CD4-positive, alpha-beta T cell (primary cell): ENCODE data around the gene COL7A1. TPM values are rescaled to one million over a fixed set of nuclear protein-coding genes. Genes with fewer than 3 reads are reported as not detected.

Experiments used
- ATAC-seq: fragments of 200-7000 bp; cut with Tn5 transposase; one replicate; pipeline ENCODE4 v1.10.0; 2022; ENCODE audit warnings: mild to moderate bottlenecking; ENCODE audit not compliant: poor library complexity
- CTCF ChIA-PET: fragments of 350-600 bp; sonication (Branson Sonifier 250); formaldehyde crosslinking; loops from one replicate; lab custom pipeline; 2021; ENCODE audit warnings: antibody characterized with exemption, inconsistent platforms; lab: Charles Lee
- POLR2A ChIA-PET: fragments of 350-600 bp; sonication (Branson Sonifier 250); formaldehyde crosslinking; loops from one replicate; lab custom pipeline; 2021; ENCODE audit warnings: antibody characterized with exemption, inconsistent platforms; lab: Charles Lee
- DNase-seq, 14 experiments: peaks; one replicate each; pipeline ENCODE4 v3.0.0-alpha.2; 2013 to 2020; ENCODE audit warnings: mixed read lengths in 2 of 14
- H3K27ac ChIP-seq, 2 donors: one replicate each; pipeline versions ENCODE4 v1.5.1 to v1.7.0; 2013; ENCODE audit warnings: low read length in 2 of 2, low read depth in 1 of 2, mild to moderate bottlenecking in 1 of 2
- H3K27me3 ChIP-seq, 2 experiments: 1 replicate in 1 of 2; 2 replicates in 1 of 2; pipeline versions ENCODE4 v1.6.1 to v1.7.0; 2013; ENCODE audit warnings: low read length in 2 of 2, control low read depth in 1 of 2, mild to moderate bottlenecking in 1 of 2, moderate library complexity in 1 of 2; ENCODE audit not compliant: insufficient read depth in 2 of 2, control insufficient read depth in 1 of 2
- H3K36me3 ChIP-seq: one replicate; pipeline ENCODE4 v1.6.1; 2013; ENCODE audit warnings: low read length, control low read depth; ENCODE audit not compliant: insufficient read depth
- H3K4me1 ChIP-seq: one replicate; pipeline ENCODE4 v1.6.1; 2013; ENCODE audit warnings: low read length, control low read depth; ENCODE audit not compliant: insufficient read depth
- H3K4me3 ChIP-seq: one replicate; pipeline ENCODE4 v1.5.1; 2013; ENCODE audit warnings: mild to moderate bottlenecking, low read length, moderate library complexity
- H3K9me3 ChIP-seq, 2 experiments: 1 replicate in 1 of 2; 2 replicates in 1 of 2; pipeline versions ENCODE4 v1.6.1 to v1.7.0; 2013; ENCODE audit warnings: low read length in 2 of 2, mild to moderate bottlenecking in 2 of 2, control low read depth in 1 of 2, moderate library complexity in 1 of 2; ENCODE audit not compliant: control insufficient read depth in 1 of 2, insufficient read depth in 1 of 2
- H3K27ac Mint-ChIP-seq: one replicate; pipeline ENCODE4 v1.8.0; 2020; ENCODE audit warnings: mixed read lengths
- H3K27me3 Mint-ChIP-seq: one replicate; pipeline ENCODE4 v1.8.0; 2021; ENCODE audit warnings: mixed read lengths
- H3K36me3 Mint-ChIP-seq: one replicate; pipeline ENCODE4 v1.8.0; 2021; ENCODE audit warnings: low read depth, mixed read lengths
- H3K4me1 Mint-ChIP-seq: one replicate; pipeline ENCODE4 v1.8.0; 2021; ENCODE audit warnings: low read depth, mixed read lengths
- H3K4me3 Mint-ChIP-seq: one replicate; pipeline ENCODE4 v1.8.0; 2020; ENCODE audit warnings: mild to moderate bottlenecking, mixed read lengths
- H3K9me3 Mint-ChIP-seq: one replicate; pipeline ENCODE4 v1.8.0; 2020; ENCODE audit warnings: mixed read lengths
- CTCF ChIP-seq: fragments of 200-600 bp; IDR thresholded peaks from one replicate; pipeline ENCODE4 v1.8.0; 2022; ENCODE audit warnings: antibody characterized with exemption, mild to moderate bottlenecking
- intact Hi-C, 2 experiments: fragments of 100-400 bp; cut with DNase I in 1 of 2; cut with micrococcal nuclease in 1 of 2; formaldehyde crosslinking; loops; one replicate each; pipeline versions ENCODE4 v1.15.1 to v1.9.0; 2023 to 2025; cut with DNase I, micrococcal nuclease
- total RNA-seq, 174 experiments: library from RNA in 2 of 174; stranded (reverse) in 2 of 174; gene quantifications; one replicate each; pipeline ENCODE4 v1.2.3 and lab custom pipeline; 2021 to 2026

Gene COL7A1
- total RNA-seq, 2 experiments from 2014 or later, result 0.73 to 0.93 TPM

GRCh38 chr3:48521635-48522034 is 73.5 kb downstream of the COL7A1 start:
- H3K9me3 Mint-ChIP-seq, result no peaks in the 10 kb centered on the region
- Histone ChIP-seq H3K4me1 (peaks cover 45% of the 10 kb centered on the region), H3K27me3 (no peaks in the 10 kb centered on the region), H3K27ac (no peak overlapping the region), H3K9me3 (no peaks in the 10 kb centered on the region), H3K4me3 (no peak overlapping the region), H3K36me3 (no peaks in the 10 kb centered on the region)
- TF ChIP-seq CTCF, result no peak
- H3K4me1 Mint-ChIP-seq, result peaks cover 34% of the 10 kb centered on the region
- CTCF ChIA-PET, result no interaction called here
- intact Hi-C loops, result no loop called here
- ATAC-seq, result no peak
- no peak overlapping the region for H3K27ac Mint-ChIP-seq
- H3K36me3 Mint-ChIP-seq, result no peaks in the 10 kb centered on the region
- no peak for DNase-seq
- H3K4me3 Mint-ChIP-seq, result no peak overlapping the region
- no peaks in the 10 kb centered on the region for H3K27me3 Mint-ChIP-seq
- POLR2A ChIA-PET, result no interaction called here

- Mint-ChIP-seq H3K4me3 (no peak overlapping the region), H3K9me3 (no peaks in the 10 kb centered on the region), H3K36me3 (no peaks in the 10 kb centered on the region), H3K4me1 (peaks cover 57% of the 10 kb centered on the region), H3K27ac (peak overlapping the region; percentile 71), H3K27me3 (no peaks in the 10 kb centered on the region)
- intact Hi-C loops, result no loop called here
- ChIA-PET POLR2A (no interaction called here), CTCF (no interaction called here)
- no peak for TF ChIP-seq CTCF
- Histone ChIP-seq H3K4me3 (no peak overlapping the region), H3K27me3 (no peaks in the 10 kb centered on the region), H3K4me1 (peaks cover 69% of the 10 kb centered on the region), H3K27ac (no peak overlapping the region), H3K36me3 (no peaks in the 10 kb centered on the region), H3K9me3 (no peaks in the 10 kb centered on the region)
- no peak for ATAC-seq
- no peak for DNase-seq
Measured at GRCh38 chr3:48519277-48519643, 75.9 kb downstream of the COL7A1 start.

GRCh38 chr3:48518638-48519276 is 76.4 kb downstream of the COL7A1 start:
- peaks cover 74% of the 10 kb centered on the region for H3K4me1 ChIP-seq
- H3K36me3 ChIP-seq, result no peaks in the 10 kb centered on the region
- peak overlapping the region in 1 of 2 donors; percentile 2 for H3K27ac ChIP-seq
- H3K9me3 ChIP-seq, result no peaks in the 10 kb centered on the region
- Mint-ChIP-seq H3K27ac (peak overlapping the region; percentile 71), H3K27me3 (no peaks in the 10 kb centered on the region), H3K4me3 (no peak overlapping the region), H3K4me1 (peaks cover 62% of the 10 kb centered on the region), H3K36me3 (no peaks in the 10 kb centered on the region), H3K9me3 (no peaks in the 10 kb centered on the region)
- CTCF ChIA-PET, result interaction anchor here (1.5 kb wide), 1 partner anchor 83 kb away, joined by 5 read pairs; no protein-coding TSS in a partner anchor
- intact Hi-C loops, result no loop called here
- no peak overlapping the region for H3K4me3 ChIP-seq
- POLR2A ChIA-PET, result interaction anchor here (1.0 kb wide), 1 partner anchor 82 kb away, joined by 3 read pairs; no protein-coding TSS in a partner anchor
- DNase-seq (peak in 3 of 14 experiments; percentile 25 to 42 (median 40)), ATAC-seq (peak; percentile 63)
- H3K27me3 ChIP-seq, result no peaks in the 10 kb centered on the region
- TF ChIP-seq CTCF, result no peak
